Neural crest cell (in vitro differentiated cells): ENCODE measurements around the gene BAZ1A. TPM values are rescaled to one million over a fixed set of nuclear protein-coding genes. Genes with fewer than 3 reads are reported as not detected.

Experiments
- DNase-seq: peaks from one replicate; pipeline ENCODE4 v3.0.0; 2021; ENCODE audit warnings: low read depth, mixed read lengths, low spot score
- H3K27ac Mint-ChIP-seq: one replicate; pipeline ENCODE4 v1.8.0; 2021; ENCODE audit warnings: mild to moderate bottlenecking, mixed read lengths; ENCODE audit not compliant: unreplicated experiment
- H3K27me3 Mint-ChIP-seq: 2 replicates; pipeline ENCODE4 v1.8.0; 2021; ENCODE audit warnings: low read depth, mild to moderate bottlenecking, mixed read lengths
- H3K36me3 Mint-ChIP-seq: 2 replicates; pipeline ENCODE4 v1.8.0; 2021; ENCODE audit warnings: low read depth, mild to moderate bottlenecking, mixed read lengths
- H3K4me1 Mint-ChIP-seq: 2 replicates; pipeline ENCODE4 v1.8.0; 2021; ENCODE audit warnings: mixed read lengths
- H3K4me3 Mint-ChIP-seq: one replicate; pipeline ENCODE4 v1.8.0; 2021; ENCODE audit warnings: mild to moderate bottlenecking, mixed read lengths
- H3K9me3 Mint-ChIP-seq: 2 replicates; pipeline ENCODE4 v1.8.0; 2021; ENCODE audit warnings: mixed read lengths
- CTCF ChIP-seq: fragments of 200-600 bp; sonication (generic); conservative IDR thresholded peaks from 2 replicates; pipeline ENCODE4 v1.5.0; 2021; ENCODE audit warnings: antibody characterized with exemption, mild to moderate bottlenecking
- total RNA-seq: library from RNA; stranded (reverse); gene quantifications from 2 replicates; pipeline ENCODE4 v1.2.1, GENCODE V29; 2021

Gene BAZ1A
- total RNA-seq, 1 donor from 2014 or later: 50.2 TPM

DNA sequence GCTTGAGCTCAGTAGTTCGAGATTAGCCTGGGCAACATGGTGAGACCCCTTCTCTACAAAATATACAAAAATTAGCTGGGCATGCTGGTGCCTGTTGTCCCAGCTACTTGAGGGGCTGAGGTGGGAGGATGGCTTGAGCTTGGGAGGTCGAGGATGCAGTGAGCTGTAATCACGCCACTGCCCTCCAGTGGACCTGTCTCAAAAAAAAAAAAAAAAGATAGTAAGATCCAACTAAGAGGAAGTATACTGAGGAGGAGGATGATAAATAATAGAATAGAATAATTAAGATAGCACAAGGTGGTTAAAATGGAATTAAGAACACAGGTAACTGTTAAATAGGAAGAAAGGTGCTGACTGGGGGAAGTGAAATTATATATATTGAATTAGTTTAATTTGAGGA is 37.0 kb upstream of the BAZ1A start:
- no peaks in the 10 kb centered on the region for H3K27me3 Mint-ChIP-seq
- H3K9me3 Mint-ChIP-seq: no peaks in the 10 kb centered on the region
- H3K4me1 Mint-ChIP-seq: no peaks in the 10 kb centered on the region
- DNase-seq: no peak
- TF ChIP-seq CTCF: no peak
- H3K27ac Mint-ChIP-seq: no peak overlapping the region
- no peak overlapping the region for H3K4me3 Mint-ChIP-seq
- H3K36me3 Mint-ChIP-seq: no peaks in the 10 kb centered on the region

DNA sequence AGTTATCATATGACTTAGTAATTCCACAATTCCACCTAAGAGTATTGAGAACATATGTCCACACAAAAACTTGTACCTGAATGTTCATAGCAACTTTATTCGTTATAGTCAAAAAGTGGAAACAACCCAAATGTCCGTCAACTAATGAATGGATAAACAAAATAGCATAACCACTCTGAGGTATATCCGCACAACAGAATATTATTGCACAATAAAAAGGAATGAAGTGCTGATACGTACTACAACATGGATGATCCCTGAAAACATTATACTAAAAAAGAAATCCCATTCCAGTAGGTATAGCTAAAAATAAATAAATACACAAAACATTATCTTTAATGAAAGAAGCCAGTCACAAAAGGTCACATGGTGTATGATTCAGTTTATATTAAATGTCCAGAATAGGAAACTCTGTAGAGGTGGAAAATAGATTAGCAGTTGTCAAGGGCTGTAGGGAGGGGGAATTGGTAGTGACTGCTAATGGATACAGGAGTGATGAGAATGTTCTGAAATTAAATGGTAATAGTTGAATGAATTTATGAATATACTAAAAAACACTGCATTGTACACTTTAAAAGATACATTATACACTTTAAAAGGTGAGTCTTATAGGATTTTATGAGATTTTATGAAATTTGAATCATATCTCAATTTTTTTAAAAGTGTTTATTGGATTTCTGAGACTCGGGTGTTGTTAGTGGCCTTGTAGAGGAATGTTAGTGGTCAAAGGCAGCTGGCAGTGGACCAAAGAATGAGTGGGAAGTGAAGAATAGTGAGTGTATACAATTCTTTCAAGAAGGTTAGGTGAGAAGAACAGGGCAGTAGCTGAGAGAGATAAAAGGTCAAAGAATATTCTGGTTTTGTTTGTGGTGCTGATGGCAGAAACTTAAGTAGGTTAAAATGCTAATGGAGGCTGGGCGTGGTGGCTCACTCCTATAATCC is 36.3 kb upstream of the BAZ1A start:
- H3K27ac Mint-ChIP-seq: no peak overlapping the region
- DNase-seq: no peak
- no peaks in the 10 kb centered on the region for H3K36me3 Mint-ChIP-seq
- H3K4me3 Mint-ChIP-seq: no peak overlapping the region
- H3K27me3 Mint-ChIP-seq: no peaks in the 10 kb centered on the region
- TF ChIP-seq CTCF: no peak
- no peaks in the 10 kb centered on the region for H3K4me1 Mint-ChIP-seq
- H3K9me3 Mint-ChIP-seq: no peaks in the 10 kb centered on the region

- H3K9me3 Mint-ChIP-seq: no peaks in the 10 kb centered on the region
- H3K27ac Mint-ChIP-seq: no peak overlapping the region
- H3K4me3 Mint-ChIP-seq: no peak overlapping the region
- H3K27me3 Mint-ChIP-seq: no peaks in the 10 kb centered on the region
- H3K4me1 Mint-ChIP-seq: no peaks in the 10 kb centered on the region
- no peak for DNase-seq
- H3K36me3 Mint-ChIP-seq: no peaks in the 10 kb centered on the region
- TF ChIP-seq CTCF: no peak
Observed at GRCh38 chr14:34906287-34906686, 31.1 kb upstream of the BAZ1A start.

DNA sequence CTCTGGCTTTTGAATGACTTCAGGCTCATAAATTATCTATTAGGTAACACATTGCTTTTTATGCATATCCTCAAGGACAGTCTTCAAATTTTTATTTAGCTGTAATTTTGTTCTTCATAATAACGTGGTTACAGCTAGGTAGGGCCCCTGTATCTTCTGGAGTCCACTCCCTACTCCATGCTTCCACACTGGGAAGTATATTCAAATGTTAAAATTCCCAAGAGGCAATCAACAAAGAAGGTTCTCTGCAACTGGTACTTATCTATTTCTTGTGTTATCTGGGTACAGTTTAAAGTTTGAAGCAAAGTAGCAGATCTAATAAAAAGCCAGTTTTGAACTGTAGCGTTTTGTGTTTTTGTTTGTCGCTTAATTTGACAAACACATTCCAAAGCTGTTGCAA is 20.1 kb upstream of the BAZ1A start:
- no peak for DNase-seq
- TF ChIP-seq CTCF: no peak
- Mint-ChIP-seq H3K36me3 (no peaks in the 10 kb centered on the region), H3K4me1 (no peaks in the 10 kb centered on the region), H3K27ac (no peak overlapping the region), H3K4me3 (no peak overlapping the region), H3K9me3 (no peaks in the 10 kb centered on the region), H3K27me3 (no peaks in the 10 kb centered on the region)

GRCh38 chr14:34890937-34891336 is 15.8 kb upstream of the BAZ1A start:
- Mint-ChIP-seq H3K27me3 (no peaks in the 10 kb centered on the region), H3K27ac (no peak overlapping the region), H3K9me3 (no peaks in the 10 kb centered on the region), H3K4me3 (no peak overlapping the region), H3K4me1 (no peaks in the 10 kb centered on the region), H3K36me3 (no peaks in the 10 kb centered on the region)
- no peak for DNase-seq
- no peak for TF ChIP-seq CTCF
